ENCODE results near the gene INSR. TPM values are rescaled to one million over a fixed set of nuclear protein-coding genes. Genes with fewer than 3 reads are reported as not detected.

The INSR gene
- total RNA-seq (2022; extraction: Qiagen RNA extraction; ENCODE audit: low read depth), result 2.4 to 3.1 TPM (median 2.9 TPM) in 5 replicates

GRCh38 chr19:7293762-7294557 lies at the start of gene INSR:
TSS of gene INSR (minus strand) at chr19:7294414. CDS start at chr19:7293891, 523 bp downstream.

GRCh38 chr19:7069042-7069903 lies 224.9 kb downstream of the INSR start, which contains the start of gene ZNF557:
TSS of gene ZNF557 (plus strand) at chr19:7069703. CDS start at chr19:7075075, 5,372 bp downstream.

Other genes starting within 250 kb of the INSR start
- not detected in 5 replicates for gene MBD3L2, start 245.1 kb downstream of the INSR start, total RNA-seq (2022; extraction: Qiagen RNA extraction; ENCODE audit: low read depth)
- not detected in 5 replicates for gene MBD3L3, start 235.7 kb downstream of the INSR start, total RNA-seq (2022; extraction: Qiagen RNA extraction; ENCODE audit: low read depth)
- 2.4 to 3.3 TPM (median 3.0 TPM) in 5 replicates for gene ZNF557, start 224.7 kb downstream of the INSR start, total RNA-seq (2022; extraction: Qiagen RNA extraction; ENCODE audit: low read depth)
- gene ARHGEF18, start 54.5 kb upstream of the INSR start, total RNA-seq (2022; extraction: Qiagen RNA extraction; ENCODE audit: low read depth), result 45.9 to 56.3 TPM (median 54.0 TPM) in 5 replicates
- gene PEX11G, start 194.6 kb upstream of the INSR start, total RNA-seq (2022; extraction: Qiagen RNA extraction; ENCODE audit: low read depth), result 1.7 to 2.3 TPM (median 1.9 TPM) in 5 replicates
- 14.7 to 21.4 TPM (median 16.0 TPM) in 5 replicates for gene ZNF358, start 221.7 kb upstream of the INSR start, total RNA-seq (2022; extraction: Qiagen RNA extraction; ENCODE audit: low read depth)
- 9.9 to 15.7 TPM (median 11.8 TPM) in 5 replicates for gene MCOLN1, start 228.2 kb upstream of the INSR start, total RNA-seq (2022; extraction: Qiagen RNA extraction; ENCODE audit: low read depth)
- gene PNPLA6, start 241.3 kb upstream of the INSR start, total RNA-seq (2022; extraction: Qiagen RNA extraction; ENCODE audit: low read depth), result 32.5 to 42.9 TPM (median 34.6 TPM) in 5 replicates